OCI-M2 (cell line): ENCODE results near the gene RENBP.
"Not testable (repeated sequence)": the region's sequence is repeated elsewhere in the genome, so short reads cannot be mapped to it uniquely, and the experiment has no call there.

Experiments used
- DNase-seq: peaks from one replicate; lab custom pipeline; 2025; ENCODE audit not compliant: unreplicated experiment; lab: John Stamatoyannopoulos, UW

RENBP gene

GRCh38 chrX:153944140-153944799, at the start of gene RENBP:
Gene RENBP (minus strand): TSS chrX:153944643. CDS start chrX:153944610, 33 bp downstream.
- DNase-seq = no peak

DNA sequence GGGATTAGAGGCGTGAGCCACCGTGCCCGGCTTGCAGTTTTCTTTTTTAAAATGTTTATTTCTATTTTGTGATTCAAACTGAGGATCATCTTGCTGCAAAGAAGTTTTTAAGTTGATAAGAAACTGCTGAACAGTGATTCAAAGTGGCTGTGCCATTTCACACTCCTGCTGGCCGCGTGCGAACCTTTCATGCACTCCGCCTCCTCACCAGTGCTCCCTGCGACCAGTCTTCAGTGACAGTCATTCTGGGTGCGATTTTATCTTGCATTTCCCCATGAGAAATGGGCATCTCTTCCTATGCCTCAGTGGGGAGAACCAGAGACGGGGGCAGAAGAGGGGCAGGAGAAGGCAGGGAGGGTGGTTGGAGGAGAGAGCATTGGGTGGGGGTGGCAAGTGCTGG, 49.5 kb upstream of the RENBP start:
- no peak for DNase-seq

DNA sequence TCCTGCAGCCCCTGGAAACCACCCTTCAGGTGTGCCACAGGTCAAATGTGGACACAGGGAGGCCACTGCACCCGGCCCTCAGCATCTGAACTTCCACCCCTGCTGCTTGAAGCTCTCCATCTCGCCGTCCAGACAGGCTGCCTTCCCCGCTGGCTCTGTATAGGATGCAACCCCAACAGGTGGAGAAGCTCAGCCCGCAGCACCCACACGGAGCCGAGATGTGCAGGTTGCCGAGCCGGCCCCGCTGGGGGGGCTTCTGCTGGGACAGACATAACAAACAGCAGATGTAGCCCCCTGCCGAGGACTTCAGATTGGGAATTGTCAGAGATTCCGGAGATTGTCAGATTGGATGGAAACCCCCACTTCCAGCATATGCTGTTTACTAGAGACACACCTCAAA, 48.6 kb upstream of the RENBP start:
- DNase-seq = no peak

DNA sequence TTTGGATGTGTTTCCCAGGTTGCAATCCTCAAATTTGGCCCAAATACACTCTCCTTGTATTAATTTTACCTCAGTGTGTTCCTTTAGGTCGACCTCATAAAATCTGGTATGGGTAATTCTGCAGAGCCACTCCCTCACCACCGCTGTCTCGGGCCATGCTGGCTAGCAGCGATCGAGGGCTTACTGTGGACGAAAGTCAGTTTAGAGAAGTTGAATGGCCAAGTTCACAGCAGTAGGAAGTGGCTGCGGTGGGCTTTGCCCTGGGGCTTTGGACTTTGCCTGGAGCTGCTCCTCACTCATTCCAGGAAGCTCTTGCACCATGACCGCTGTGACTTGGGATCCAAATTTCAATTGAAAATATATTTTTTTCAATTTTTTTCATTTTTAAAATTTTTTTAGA, 47.7 kb upstream of the RENBP start:
- DNase-seq = no peak

DNA sequence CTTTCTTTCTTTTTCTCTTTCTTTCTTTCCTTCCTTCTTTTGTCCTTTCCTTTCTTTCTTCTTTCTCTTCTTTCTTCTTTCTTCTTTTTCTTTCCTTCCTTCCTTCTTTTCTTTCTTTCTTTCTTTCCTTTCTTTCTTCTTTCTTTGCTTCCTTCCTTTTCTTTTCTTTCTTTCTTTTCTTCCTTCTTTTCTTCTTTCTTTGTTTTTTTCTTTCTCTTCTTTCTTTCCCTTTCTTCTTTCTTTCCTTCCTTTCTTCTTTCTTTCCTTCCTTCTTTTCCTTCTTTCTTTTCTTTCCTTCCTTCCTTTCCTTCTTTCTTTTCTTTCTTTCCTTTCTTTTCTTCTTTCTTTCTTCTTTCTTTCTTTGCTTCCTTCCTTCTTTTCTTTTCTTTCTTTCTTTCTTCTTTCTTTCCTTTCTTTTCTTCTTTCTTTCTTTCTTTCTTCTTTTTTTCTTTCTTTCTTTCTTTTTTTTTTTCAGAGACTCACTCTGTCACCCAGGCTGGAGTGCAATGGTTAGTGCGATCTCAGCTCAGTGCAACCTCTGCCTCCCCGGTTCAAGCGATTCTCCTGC, 46.7 kb upstream of the RENBP start:
- no peak for DNase-seq

- DNase-seq = no peak
Measured at GRCh38 chrX:153989973-153990655, 45.7 kb upstream of the RENBP start.

GRCh38 chrX:153988493-153988892, 44.0 kb upstream of the RENBP start:
- DNase-seq = no peak

DNA sequence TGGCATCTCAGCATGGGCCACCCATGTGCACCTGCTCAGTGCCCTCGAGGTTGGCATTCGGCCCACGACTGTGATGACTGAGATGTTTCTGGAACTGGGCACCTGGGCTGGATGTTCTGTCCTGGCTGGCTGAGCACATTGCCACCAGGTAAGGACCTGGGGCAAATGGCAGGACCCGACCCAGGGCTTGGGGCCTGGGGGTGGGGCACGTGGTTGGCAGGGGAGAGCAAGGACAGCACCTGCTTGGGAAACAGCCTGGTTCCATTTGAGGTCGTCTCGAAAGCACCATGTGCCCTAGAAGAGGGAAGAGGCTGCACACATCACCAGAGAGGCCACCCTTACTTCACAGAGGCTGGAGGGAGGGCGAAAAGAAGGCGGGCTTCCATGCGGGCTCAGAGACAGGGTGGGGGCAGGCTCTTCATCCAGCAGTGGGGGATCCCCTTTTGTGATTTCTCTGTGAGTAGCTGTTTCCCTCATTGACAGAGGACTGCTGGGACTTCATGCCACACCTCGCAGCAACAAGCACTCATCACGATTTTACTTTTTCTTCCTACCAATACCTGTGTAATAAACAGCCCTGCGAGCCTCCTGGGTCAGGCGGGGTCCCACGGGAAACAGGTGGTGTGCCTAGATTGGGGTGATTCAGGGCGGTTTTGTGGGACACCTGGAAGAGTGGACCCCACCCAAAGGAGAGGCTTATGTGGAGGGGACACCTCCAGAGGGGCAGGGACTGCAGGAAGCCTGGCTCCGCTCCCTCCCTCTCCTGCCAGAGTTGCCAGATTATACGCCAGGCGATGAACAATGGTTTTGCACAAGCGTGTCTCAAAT, 40.1 kb upstream of the RENBP start:
- DNase-seq = no peak

- DNase-seq = no peak
Measured at GRCh38 chrX:153983321-153983801, 38.9 kb upstream of the RENBP start.

DNA sequence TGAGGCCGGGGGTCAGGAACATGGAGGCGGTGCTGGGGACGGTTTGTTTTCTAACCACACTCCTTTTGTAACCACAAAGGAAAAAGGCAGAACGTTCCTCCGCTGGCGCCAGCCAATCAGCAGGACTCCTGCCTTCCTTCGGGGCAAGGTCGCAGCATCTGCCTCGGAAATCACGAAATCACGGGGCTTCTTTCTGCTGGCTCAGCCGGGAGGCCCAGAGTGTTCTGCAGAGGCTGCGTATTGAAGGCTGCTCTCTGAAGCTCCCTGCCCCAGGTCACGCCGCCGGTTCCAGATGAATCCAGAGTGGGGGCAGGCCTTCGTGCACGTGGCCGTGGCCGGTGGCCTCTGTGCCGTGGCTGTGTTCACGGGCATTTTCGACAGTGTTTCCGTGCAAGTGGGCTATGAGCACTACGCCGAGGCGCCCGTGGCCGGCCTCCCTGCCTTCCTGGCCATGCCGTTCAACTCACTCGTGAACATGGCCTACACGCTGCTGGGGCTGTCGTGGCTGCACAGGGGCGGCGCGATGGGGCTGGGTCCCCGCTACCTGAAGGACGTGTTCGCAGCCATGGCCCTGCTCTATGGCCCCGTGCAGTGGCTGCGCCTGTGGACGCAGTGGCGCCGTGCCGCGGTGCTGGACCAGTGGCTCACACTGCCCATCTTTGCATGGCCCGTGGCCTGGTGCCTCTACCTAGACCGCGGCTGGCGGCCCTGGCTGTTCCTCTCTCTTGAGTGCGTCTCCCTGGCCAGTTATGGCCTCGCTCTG, 37.5 kb upstream of the RENBP start:
- DNase-seq = no peak

DNA sequence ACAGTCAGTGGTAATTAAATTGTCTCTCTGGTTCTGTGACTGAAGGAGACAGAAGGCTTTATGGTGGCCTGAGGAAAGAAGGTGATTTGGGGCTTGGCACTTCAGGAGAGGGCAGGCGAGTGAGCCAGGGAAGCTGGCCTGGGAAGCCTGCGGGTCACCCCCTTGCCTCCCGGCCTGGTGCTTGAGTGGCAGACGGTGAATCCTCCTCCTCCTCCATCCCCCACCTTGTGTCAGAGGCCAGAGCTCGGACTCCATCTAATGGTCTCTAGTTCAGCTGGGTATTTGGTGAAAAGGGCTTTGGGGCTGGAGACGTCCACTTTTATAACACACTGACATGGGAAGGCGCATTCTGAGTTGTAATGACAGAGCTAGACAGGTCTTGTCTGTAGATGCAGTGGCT, 36.8 kb upstream of the RENBP start:
- no peak for DNase-seq

- DNase-seq = not testable (repeated sequence)
Measured at GRCh38 chrX:153980394-153980793, 36.0 kb upstream of the RENBP start.

DNA sequence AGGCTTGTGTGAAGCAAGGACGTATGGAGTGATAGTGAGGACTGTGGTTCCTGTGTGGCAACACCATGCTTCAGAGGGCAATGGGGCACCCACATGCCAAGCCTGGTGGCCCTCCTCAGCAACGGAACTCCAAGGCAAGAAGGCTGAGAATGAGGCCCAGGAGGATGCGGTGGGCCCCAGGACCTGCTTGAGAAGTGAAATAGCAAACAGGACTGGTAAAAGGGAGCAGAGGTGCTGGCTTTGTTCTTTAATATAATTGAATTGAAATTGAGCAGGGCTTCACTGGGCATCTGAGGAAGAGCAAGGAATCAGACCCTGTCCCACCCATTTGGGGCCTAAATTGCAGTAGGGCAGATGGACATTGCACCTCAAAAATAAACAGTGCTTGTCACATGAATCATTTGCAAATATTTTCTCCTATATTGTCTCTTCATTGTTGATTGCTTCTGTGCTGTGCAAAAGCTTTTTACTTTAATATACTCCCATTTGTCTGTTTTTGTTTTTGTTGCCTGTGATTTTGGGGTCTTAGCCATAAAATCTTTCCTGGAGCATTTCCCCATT, 30.4 kb upstream of the RENBP start:
- no peak for DNase-seq

- no peak for DNase-seq
Measured at GRCh38 chrX:153974003-153974725, 29.7 kb upstream of the RENBP start.

- no peak for DNase-seq
Measured at GRCh38 chrX:153973127-153974002, 28.9 kb upstream of the RENBP start.

DNA sequence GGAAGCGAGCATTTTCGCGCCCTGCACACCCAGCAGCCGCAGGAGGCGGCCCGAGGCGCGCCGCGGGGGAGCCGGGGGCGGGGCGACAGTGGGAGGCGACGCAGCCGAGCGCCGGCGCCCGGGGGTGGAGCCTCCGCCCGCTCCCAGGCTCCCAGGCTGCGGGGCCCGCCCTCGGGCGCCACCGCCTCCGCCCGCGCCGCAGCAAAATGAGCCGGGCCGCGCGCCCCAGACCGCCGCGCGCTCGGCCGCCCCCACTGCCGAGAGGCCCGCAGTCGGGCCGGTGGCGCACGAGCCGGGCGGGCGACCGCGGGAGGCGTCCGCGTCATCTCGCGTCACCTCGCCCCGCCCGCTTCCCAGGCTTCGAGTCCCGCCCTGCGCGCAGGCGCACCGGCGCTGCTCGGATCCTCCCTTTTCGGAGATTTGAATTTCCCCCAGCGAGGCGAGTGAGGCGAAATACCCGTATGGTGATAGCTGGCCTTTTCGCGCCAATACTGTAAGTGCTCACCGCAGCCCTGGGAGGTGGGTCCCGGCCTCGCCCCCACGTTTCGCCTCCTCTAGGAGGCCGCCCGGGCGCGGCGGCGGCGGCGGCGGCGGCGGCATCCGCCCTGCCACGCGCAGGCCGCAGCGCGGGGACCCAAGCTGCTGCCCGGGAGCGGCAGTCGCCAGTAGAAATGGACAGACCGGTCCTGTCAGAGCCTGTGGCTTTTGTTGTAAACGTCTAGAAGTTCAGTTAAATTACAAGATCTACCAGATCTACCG, 28.1 kb upstream of the RENBP start, which contains the start of gene TMEM187:
TMEM187 (plus strand) TSS at position 387 of the 759 bp plus-strand sequence. CDS start 9,309 bp downstream, outside the sequence.
- DNase-seq = no peak

DNA sequence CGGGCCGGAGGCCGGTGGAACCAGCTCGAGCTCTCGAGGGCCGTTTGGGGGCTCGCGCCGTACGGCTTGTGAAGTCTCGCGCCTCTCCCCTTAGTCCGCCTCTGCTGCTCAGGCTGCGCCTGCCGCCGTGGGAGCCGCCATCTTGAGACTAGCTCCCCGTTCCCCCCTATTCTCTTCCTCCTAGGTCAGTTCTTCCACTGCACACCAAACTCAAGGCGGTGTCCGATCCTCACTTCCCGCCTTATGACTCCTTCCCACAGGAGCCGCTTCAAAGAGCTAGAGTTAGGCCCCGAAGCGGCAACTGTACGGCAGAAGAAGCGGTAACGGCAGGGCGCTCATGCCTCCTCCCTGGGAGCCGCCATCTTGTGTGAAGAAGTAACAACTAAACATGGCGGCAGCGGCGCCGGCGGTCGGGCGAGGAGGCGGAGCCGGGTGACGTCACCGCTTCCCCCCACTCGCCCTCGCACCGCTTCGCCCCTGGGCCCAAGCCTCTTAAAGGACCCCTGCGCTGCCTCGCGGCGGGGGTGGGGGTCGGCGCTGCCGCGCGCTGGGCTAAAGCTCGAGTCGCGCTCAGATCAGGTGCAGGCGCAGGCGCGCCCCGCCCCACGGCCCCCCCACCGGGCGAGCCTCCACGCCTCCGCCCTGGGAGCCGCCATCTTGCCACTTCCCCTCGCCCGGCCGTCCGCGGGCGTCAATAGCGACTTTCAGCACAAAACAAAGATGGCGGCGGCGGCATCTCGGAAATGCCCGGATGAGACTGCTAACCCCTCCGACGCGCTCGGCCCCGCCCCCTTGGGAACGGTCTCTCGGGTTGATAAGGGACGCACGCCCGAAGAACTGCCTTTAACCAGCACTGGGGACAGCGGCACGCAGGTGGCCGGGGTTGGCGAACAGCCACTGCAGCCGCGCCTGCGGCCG, 27.3 kb upstream of the RENBP start, which contains the start of gene HCFC1:
HCFC1 (minus strand) TSS at position 369 of the 918 bp plus-strand sequence. CDS start 978 bp downstream, outside the sequence.
- DNase-seq = peak; percentile 9
